Measurements from ENCODE around the gene LRRC2.

LRRC2 gene

DNA sequence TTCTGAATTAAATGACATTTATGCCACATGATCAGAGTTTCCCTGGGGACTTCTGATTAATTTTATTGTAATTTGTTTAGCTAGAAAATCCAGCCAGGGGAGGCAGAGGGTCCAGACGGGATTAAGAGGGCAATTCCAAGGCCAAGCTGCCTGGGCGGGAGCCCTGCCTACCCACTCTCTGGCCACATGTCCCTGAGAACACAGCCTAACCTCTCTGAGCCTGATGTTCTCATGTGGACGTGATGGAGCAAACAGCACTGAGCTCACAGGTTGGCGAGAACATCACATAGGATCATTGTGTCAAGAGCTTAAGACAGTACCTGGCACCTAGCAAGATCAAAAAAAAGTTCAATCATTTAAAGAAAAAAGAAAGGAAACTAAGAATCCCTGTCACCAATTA is 1.0 kb downstream of the LRRC2 start:
- Histone ChIP-seq H3K9ac (ENCODE audit: low read length) (peak overlapping the region; percentile 84), H2AFZ (ENCODE audit: low read depth, low read length) (no peak overlapping the region), H4K91ac (ENCODE audit: low read length) (no peak overlapping the region), H2BK12ac (ENCODE audit: low read length in 2 of 2) (no peak overlapping the region), H3K9me3 (ENCODE audit: control insufficient read depth, low read length) (peaks cover 5% of the 10 kb centered on the region), H3K14ac (ENCODE audit: low read length in 2 of 2) (no peak overlapping the region), H3K36me3 (ENCODE audit: control insufficient read depth in 1 of 2, insufficient read depth in 2 of 2, low read depth in 1 of 2, low read length in 2 of 2) (no peaks in the 10 kb centered on the region), H3K27me3 (ENCODE audit: control insufficient read depth in 1 of 2, insufficient read depth in 1 of 2, low read length in 2 of 2) (peaks cover 0 to 3% of the 10 kb centered on the region in 2 experiments), H2BK120ac (ENCODE audit: low read depth, low read length) (no peak overlapping the region), H3K4me3 (ENCODE audit: insufficient read depth in 1 of 2, low read depth in 1 of 2, low read length in 2 of 2) (peak overlapping the region in 1 of 2 experiments; percentile 85), H4K8ac (ENCODE audit: low read length) (peak overlapping the region; percentile 5), H3K23ac (ENCODE audit: low read length in 2 of 2) (no peak overlapping the region), H3K4me1 (ENCODE audit: control insufficient read depth, insufficient read depth, low read depth, low read length) (peaks cover 14% of the 10 kb centered on the region), H3K4ac (ENCODE audit: low read depth in 1 of 2, low read length in 2 of 2) (no peak overlapping the region), H3K4me2 (ENCODE audit: low read length, poor library complexity, severe bottlenecking) (no peak overlapping the region), H3K27ac (ENCODE audit: low read length, poor library complexity, severe bottlenecking) (no peak overlapping the region), H3K79me1 (replicated peaks; ENCODE audit: low read length, poor library complexity, severe bottlenecking) (no peaks in the 10 kb centered on the region), H2BK15ac (ENCODE audit: low read depth, poor library complexity, severe bottlenecking) (no peak overlapping the region), H3K18ac (ENCODE audit: low read depth in 1 of 2, low read length in 2 of 2) (no peak overlapping the region), H2BK5ac (ENCODE audit: low read depth, low read length, poor library complexity, severe bottlenecking) (no peak overlapping the region), H2AK5ac (ENCODE audit: low read length, severe bottlenecking) (no peak overlapping the region)
- WGBS: 95% methylated on average over 4 of the region's 4 CpGs
- no peak for DNase-seq

DNA sequence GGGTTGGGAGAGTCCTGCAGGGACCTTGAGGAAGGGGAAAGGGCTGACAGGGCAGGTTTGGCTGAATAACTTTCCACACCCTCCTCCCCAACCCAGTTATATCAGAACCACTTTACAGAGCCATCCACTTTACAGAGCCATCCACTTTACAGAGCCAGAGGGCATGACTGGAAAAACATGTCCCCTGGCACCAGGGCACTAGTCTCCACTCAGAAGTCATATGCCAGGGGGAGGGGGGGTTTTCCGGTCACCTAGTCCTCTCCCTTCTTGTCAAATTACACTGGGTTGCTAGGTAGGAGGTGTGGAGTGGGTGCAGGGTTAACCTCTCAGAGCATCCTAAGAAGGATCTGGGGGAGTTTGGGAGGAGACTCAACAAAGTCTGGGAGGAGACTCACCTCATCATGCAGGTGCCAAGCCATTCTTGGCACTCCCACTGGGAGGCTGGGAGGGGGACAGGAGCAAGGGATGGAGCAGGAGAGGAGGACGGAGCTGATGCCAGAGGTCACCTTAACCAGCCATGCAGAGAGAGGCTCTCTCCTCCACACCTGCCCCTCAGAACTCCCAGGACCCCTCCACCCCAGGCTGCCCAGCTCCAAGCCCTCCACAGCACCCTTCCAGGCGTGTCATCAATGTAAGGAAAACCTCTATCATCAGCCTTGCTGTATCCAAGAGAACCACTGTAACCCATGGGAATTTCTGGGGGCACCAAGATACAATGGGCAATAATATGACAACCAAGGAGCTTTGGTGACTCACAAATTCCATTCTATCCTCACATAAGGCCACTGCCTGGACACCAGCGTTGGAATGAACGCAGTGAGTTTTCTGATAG is 1.7 kb downstream of the LRRC2 start:
- Histone ChIP-seq H3K4me2 (ENCODE audit: low read length, poor library complexity, severe bottlenecking) (no peak overlapping the region), H3K36me3 (ENCODE audit: control insufficient read depth in 1 of 2, insufficient read depth in 2 of 2, low read depth in 1 of 2, low read length in 2 of 2) (no peaks in the 10 kb centered on the region), H3K4me3 (ENCODE audit: insufficient read depth in 1 of 2, low read depth in 1 of 2, low read length in 2 of 2) (peak overlapping the region in 1 of 2 experiments; percentile 85), H3K9ac (ENCODE audit: low read length) (peak overlapping the region; percentile 84), H3K14ac (ENCODE audit: low read length in 2 of 2) (no peak overlapping the region), H2AFZ (ENCODE audit: low read depth, low read length) (no peak overlapping the region), H4K8ac (ENCODE audit: low read length) (no peak overlapping the region), H2BK15ac (ENCODE audit: low read depth, poor library complexity, severe bottlenecking) (no peak overlapping the region), H2BK12ac (ENCODE audit: low read length in 2 of 2) (no peak overlapping the region), H3K27ac (ENCODE audit: low read length, poor library complexity, severe bottlenecking) (no peak overlapping the region), H3K4me1 (ENCODE audit: control insufficient read depth, insufficient read depth, low read depth, low read length) (peaks cover 14% of the 10 kb centered on the region), H3K18ac (ENCODE audit: low read depth in 1 of 2, low read length in 2 of 2) (no peak overlapping the region), H2BK120ac (ENCODE audit: low read depth, low read length) (no peak overlapping the region), H3K9me3 (ENCODE audit: control insufficient read depth, low read length) (peaks cover 5% of the 10 kb centered on the region), H2BK5ac (ENCODE audit: low read depth, low read length, poor library complexity, severe bottlenecking) (no peak overlapping the region), H3K23ac (ENCODE audit: low read length in 2 of 2) (no peak overlapping the region), H3K27me3 (ENCODE audit: control insufficient read depth in 1 of 2, insufficient read depth in 1 of 2, low read length in 2 of 2) (peaks cover 0 to 3% of the 10 kb centered on the region in 2 experiments), H2AK5ac (ENCODE audit: low read length, severe bottlenecking) (no peak overlapping the region), H3K79me1 (replicated peaks; ENCODE audit: low read length, poor library complexity, severe bottlenecking) (no peaks in the 10 kb centered on the region), H3K4ac (ENCODE audit: low read depth in 1 of 2, low read length in 2 of 2) (peak overlapping the region in 1 of 2 experiments; percentile 40), H4K91ac (ENCODE audit: low read length) (peak overlapping the region; percentile 73)
- 85% methylated on average over 5 of the region's 5 CpGs for WGBS
- DNase-seq: peak; percentile 27

- no peak overlapping the region for H3K18ac ChIP-seq (ENCODE audit: low read depth in 1 of 2, low read length in 2 of 2)
- H2AK5ac ChIP-seq (ENCODE audit: low read length, severe bottlenecking): no peak overlapping the region
- no peak overlapping the region for H2BK5ac ChIP-seq (ENCODE audit: low read depth, low read length, poor library complexity, severe bottlenecking)
- no peak overlapping the region for H2BK15ac ChIP-seq (ENCODE audit: low read depth, poor library complexity, severe bottlenecking)
- WGBS: 67% methylated on average over 1 of the region's 1 CpG
- no peak overlapping the region for H2BK12ac ChIP-seq (ENCODE audit: low read length in 2 of 2)
- peaks cover 17% of the 10 kb centered on the region for H3K4me1 ChIP-seq (ENCODE audit: control insufficient read depth, insufficient read depth, low read depth, low read length)
- no peak overlapping the region for H3K4ac ChIP-seq (ENCODE audit: low read depth in 1 of 2, low read length in 2 of 2)
- no peak overlapping the region for H4K8ac ChIP-seq (ENCODE audit: low read length)
- H3K23ac ChIP-seq (ENCODE audit: low read length in 2 of 2): no peak overlapping the region
- no peak overlapping the region for H4K91ac ChIP-seq (ENCODE audit: low read length)
- peaks cover 5% of the 10 kb centered on the region for H3K9me3 ChIP-seq (ENCODE audit: control insufficient read depth, low read length)
- H3K4me3 ChIP-seq (ENCODE audit: insufficient read depth in 1 of 2, low read depth in 1 of 2, low read length in 2 of 2): no peak overlapping the region
- no peak for DNase-seq
- no peak overlapping the region for H3K27ac ChIP-seq (ENCODE audit: low read length, poor library complexity, severe bottlenecking)
- peaks cover 0 to 3% of the 10 kb centered on the region in 2 experiments for H3K27me3 ChIP-seq (ENCODE audit: control insufficient read depth in 1 of 2, insufficient read depth in 1 of 2, low read length in 2 of 2)
- H3K36me3 ChIP-seq (ENCODE audit: control insufficient read depth in 1 of 2, insufficient read depth in 2 of 2, low read depth in 1 of 2, low read length in 2 of 2): no peaks in the 10 kb centered on the region
- no peak overlapping the region for H2AFZ ChIP-seq (ENCODE audit: low read depth, low read length)
- H3K9ac ChIP-seq (ENCODE audit: low read length): no peak overlapping the region
- H2BK120ac ChIP-seq (ENCODE audit: low read depth, low read length): no peak overlapping the region
- no peak overlapping the region for H3K4me2 ChIP-seq (ENCODE audit: low read length, poor library complexity, severe bottlenecking)
- no peak overlapping the region for H3K14ac ChIP-seq (ENCODE audit: low read length in 2 of 2)
- no peaks in the 10 kb centered on the region for H3K79me1 ChIP-seq (replicated peaks; ENCODE audit: low read length, poor library complexity, severe bottlenecking)
Measured at GRCh38 chr3:46561951-46562350, 4.2 kb downstream of the LRRC2 start.

DNA sequence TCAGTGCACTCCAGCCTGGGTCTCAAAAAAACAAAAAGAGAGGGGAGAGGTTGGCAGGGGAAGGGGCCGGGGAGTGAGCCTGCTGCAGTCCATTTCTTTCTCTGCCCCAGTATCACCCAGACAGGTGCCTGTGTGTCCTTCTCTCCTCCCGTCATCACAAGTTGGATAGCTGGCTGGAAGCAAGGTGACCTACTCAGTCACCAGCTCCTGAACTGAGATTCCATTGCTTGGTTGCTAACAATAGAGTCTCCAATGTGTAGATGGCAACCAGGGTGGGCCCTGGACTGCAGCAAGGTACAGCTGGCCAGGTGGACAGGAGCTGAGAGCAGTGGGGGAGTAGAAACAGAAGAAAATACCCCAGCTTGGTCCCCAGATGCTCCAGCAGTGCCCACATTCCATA is 4.6 kb downstream of the LRRC2 start:
- H3K9me3 ChIP-seq (ENCODE audit: control insufficient read depth, low read length): peaks cover 5% of the 10 kb centered on the region

More for the DNA sequence above, 4.6 kb downstream of the LRRC2 start:
- Histone ChIP-seq H3K79me1 (replicated peaks; ENCODE audit: low read length, poor library complexity, severe bottlenecking) (no peaks in the 10 kb centered on the region), H3K27me3 (ENCODE audit: control insufficient read depth in 1 of 2, insufficient read depth in 1 of 2, low read length in 2 of 2) (peaks cover 0 to 3% of the 10 kb centered on the region in 2 experiments), H3K4me1 (ENCODE audit: control insufficient read depth, insufficient read depth, low read depth, low read length) (peaks cover 17% of the 10 kb centered on the region), H3K4ac (ENCODE audit: low read depth in 1 of 2, low read length in 2 of 2) (no peak overlapping the region), H3K18ac (ENCODE audit: low read depth in 1 of 2, low read length in 2 of 2) (no peak overlapping the region), H2BK120ac (ENCODE audit: low read depth, low read length) (no peak overlapping the region), H3K4me2 (ENCODE audit: low read length, poor library complexity, severe bottlenecking) (no peak overlapping the region), H3K36me3 (ENCODE audit: control insufficient read depth in 1 of 2, insufficient read depth in 2 of 2, low read depth in 1 of 2, low read length in 2 of 2) (no peaks in the 10 kb centered on the region), H3K14ac (ENCODE audit: low read length in 2 of 2) (no peak overlapping the region), H3K9ac (ENCODE audit: low read length) (no peak overlapping the region), H4K91ac (ENCODE audit: low read length) (no peak overlapping the region), H3K4me3 (ENCODE audit: insufficient read depth in 1 of 2, low read depth in 1 of 2, low read length in 2 of 2) (no peak overlapping the region), H3K27ac (ENCODE audit: low read length, poor library complexity, severe bottlenecking) (no peak overlapping the region), H2AK5ac (ENCODE audit: low read length, severe bottlenecking) (no peak overlapping the region), H2BK15ac (ENCODE audit: low read depth, poor library complexity, severe bottlenecking) (no peak overlapping the region), H4K8ac (ENCODE audit: low read length) (no peak overlapping the region), H2AFZ (ENCODE audit: low read depth, low read length) (no peak overlapping the region), H2BK5ac (ENCODE audit: low read depth, low read length, poor library complexity, severe bottlenecking) (no peak overlapping the region), H3K23ac (ENCODE audit: low read length in 2 of 2) (no peak overlapping the region), H2BK12ac (ENCODE audit: low read length in 2 of 2) (no peak overlapping the region)
- DNase-seq: no peak
- WGBS: 100% methylated on average over 1 of the region's 2 CpGs
